Measurements from ENCODE around the gene FCHO2.

DNA sequence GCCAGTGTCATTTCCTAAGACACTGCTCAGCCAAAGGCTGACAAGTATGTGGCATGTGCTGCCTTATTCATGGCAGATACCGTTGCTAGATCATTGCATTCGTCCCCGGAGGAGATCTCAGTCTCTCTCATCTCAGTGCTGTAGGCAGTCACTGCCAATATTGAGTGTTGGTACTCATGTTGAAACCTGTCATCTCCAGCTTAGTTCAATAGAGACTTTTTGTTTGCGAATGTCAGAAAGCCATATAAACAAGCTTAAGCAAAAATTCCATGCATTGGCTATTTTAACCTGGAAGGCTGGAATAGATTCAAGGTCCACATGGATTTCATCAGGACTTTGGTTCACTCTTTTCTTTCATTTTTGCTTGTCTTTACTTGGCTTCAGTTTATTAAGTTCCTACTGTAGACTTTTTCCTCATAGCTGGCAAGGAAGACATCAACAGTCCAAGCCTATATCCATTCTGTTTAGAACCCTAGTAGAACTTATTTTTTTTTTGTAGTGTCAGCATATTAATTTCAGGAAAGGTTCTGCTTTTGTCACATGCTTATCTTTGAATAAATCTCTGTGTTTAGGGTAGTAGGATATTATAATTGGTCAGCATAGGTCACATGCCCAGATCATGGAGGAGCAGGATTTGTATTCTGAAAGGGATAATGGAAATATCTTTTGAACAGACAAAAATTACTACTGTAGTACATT, 66.8 kb downstream of the FCHO2 start:
- no peak for TF ChIP-seq POLR2AphosphoS5 (IDR thresholded peaks at IDR 0.05; ENCODE audit: low read depth, low read length)
- TF ChIP-seq GABPA (IDR thresholded peaks at IDR 0.05; ENCODE audit: borderline replicate concordance, insufficient read depth, low read length): no peak
- no peak for TF ChIP-seq PHF8 (conservative IDR thresholded peaks at IDR 0.05; ENCODE audit: low read depth, low read length)
- TF ChIP-seq ATF3 (IDR thresholded peaks at IDR 0.05; ENCODE audit: insufficient read depth, low read depth, low read length): no peak
- TF ChIP-seq, protein P1, sequence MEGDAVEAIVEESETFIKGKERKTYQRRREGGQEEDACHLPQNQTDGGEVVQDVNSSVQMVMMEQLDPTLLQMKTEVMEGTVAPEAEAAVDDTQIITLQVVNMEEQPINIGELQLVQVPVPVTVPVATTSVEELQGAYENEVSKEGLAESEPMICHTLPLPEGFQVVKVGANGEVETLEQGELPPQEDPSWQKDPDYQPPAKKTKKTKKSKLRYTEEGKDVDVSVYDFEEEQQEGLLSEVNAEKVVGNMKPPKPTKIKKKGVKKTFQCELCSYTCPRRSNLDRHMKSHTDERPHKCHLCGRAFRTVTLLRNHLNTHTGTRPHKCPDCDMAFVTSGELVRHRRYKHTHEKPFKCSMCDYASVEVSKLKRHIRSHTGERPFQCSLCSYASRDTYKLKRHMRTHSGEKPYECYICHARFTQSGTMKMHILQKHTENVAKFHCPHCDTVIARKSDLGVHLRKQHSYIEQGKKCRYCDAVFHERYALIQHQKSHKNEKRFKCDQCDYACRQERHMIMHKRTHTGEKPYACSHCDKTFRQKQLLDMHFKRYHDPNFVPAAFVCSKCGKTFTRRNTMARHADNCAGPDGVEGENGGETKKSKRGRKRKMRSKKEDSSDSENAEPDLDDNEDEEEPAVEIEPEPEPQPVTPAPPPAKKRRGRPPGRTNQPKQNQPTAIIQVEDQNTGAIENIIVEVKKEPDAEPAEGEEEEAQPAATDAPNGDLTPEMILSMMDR (IDR thresholded peaks at IDR 0.05; ENCODE audit: control extremely low read depth in 1 of 3, insufficient read depth in 1 of 3, low read depth in 1 of 3, low read length in 3 of 3): no peak
- no peak for TF ChIP-seq JUN (IDR thresholded peaks at IDR 0.05; ENCODE audit: low read depth, low read length)
- TF ChIP-seq RFX5 (IDR thresholded peaks at IDR 0.05; ENCODE audit: borderline replicate concordance, low read depth, low read length): no peak
- no peak for TF ChIP-seq RAD21 (IDR thresholded peaks at IDR 0.05 in 1 of 2, conservative IDR thresholded peaks at IDR 0.05 in 1 of 2; ENCODE audit: low read depth in 2 of 2, low read length in 2 of 2)
- no peak for TF ChIP-seq SAP30 (IDR thresholded peaks at IDR 0.05; ENCODE audit: insufficient read depth, insufficient replicate concordance, low read length)
- no peak for TF ChIP-seq POLR2A (IDR thresholded peaks at IDR 0.05; ENCODE audit: control extremely low read depth in 1 of 2, low read depth in 2 of 2, low read length in 2 of 2)
